ENCODE measurements around the gene RANGAP1.
A peak's percentile ranks its signal among the peaks of the same experiment; 100 is the strongest.

Gene RANGAP1

DNA sequence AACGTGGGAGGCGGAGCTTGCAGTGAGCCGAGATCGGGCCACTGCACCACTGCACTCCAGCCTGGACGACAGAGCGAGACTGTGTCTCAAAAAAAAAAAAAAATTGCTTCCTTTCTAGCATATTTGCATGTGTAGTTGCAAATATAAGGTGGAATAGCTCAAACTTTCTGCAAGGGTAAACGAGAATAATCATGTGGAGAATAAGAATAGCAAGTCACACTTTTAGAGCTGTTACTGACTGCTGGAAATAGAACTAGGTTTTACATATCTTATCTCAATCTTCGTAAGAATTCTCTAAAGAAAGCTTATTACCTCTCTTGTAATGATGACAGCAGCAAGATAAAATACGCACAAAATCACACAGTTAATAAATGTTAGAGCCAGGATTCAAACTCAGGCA is 79.3 kb downstream of the RANGAP1 start:
- Histone ChIP-seq H3K4me3 (ENCODE audit: low read length, poor library complexity, severe bottlenecking) (no peak overlapping the region), H2AFZ (ENCODE audit: low read length) (no peak overlapping the region), H3K9me3 (ENCODE audit: insufficient read depth, low read depth, low read length) (no peaks in the 10 kb centered on the region), H3K9ac (ENCODE audit: low read depth, low read length, poor library complexity, severe bottlenecking) (no peak overlapping the region), H3K4me2 (ENCODE audit: low read depth, low read length, poor library complexity, severe bottlenecking) (peak overlapping the region; percentile 91), H3K27me3 (ENCODE audit: insufficient read depth, low read length, poor library complexity, severe bottlenecking) (no peaks in the 10 kb centered on the region), H3F3A (ENCODE audit: low read depth) (no peaks in the 10 kb centered on the region), H3K36me3 (ENCODE audit: insufficient read depth, low read length) (no peaks in the 10 kb centered on the region), H4K20me1 (ENCODE audit: insufficient read depth, low read length, poor library complexity, severe bottlenecking) (no peaks in the 10 kb centered on the region), H3K79me2 (ENCODE audit: insufficient read depth, low read length) (peaks cover 15% of the 10 kb centered on the region), H3K9me2 (replicated peaks; ENCODE audit: low read depth, low read length) (no peaks in the 10 kb centered on the region), H3K4me1 (ENCODE audit: insufficient read depth, low read length, poor library complexity, severe bottlenecking) (peaks cover 7% of the 10 kb centered on the region)
- TF ChIP-seq EZH2phosphoT487 (IDR thresholded peaks at IDR 0.05; ENCODE audit: borderline replicate concordance), result no peak
- TF ChIP-seq, protein P1, sequence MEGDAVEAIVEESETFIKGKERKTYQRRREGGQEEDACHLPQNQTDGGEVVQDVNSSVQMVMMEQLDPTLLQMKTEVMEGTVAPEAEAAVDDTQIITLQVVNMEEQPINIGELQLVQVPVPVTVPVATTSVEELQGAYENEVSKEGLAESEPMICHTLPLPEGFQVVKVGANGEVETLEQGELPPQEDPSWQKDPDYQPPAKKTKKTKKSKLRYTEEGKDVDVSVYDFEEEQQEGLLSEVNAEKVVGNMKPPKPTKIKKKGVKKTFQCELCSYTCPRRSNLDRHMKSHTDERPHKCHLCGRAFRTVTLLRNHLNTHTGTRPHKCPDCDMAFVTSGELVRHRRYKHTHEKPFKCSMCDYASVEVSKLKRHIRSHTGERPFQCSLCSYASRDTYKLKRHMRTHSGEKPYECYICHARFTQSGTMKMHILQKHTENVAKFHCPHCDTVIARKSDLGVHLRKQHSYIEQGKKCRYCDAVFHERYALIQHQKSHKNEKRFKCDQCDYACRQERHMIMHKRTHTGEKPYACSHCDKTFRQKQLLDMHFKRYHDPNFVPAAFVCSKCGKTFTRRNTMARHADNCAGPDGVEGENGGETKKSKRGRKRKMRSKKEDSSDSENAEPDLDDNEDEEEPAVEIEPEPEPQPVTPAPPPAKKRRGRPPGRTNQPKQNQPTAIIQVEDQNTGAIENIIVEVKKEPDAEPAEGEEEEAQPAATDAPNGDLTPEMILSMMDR (conservative IDR thresholded peaks at IDR 0.05; ENCODE audit: low read length), result no peak

GRCh38 chr22:41204992-41205900 is 80.7 kb downstream of the RANGAP1 start, which contains the start of gene L3MBTL2:
TSS of gene L3MBTL2 (plus strand) at chr22:41205312. CDS start at chr22:41205363, 51 bp downstream.
- H3K4me1 ChIP-seq (ENCODE audit: insufficient read depth, low read length, poor library complexity, severe bottlenecking), result peaks cover 7% of the 10 kb centered on the region
- no peaks in the 10 kb centered on the region for H3K36me3 ChIP-seq (ENCODE audit: insufficient read depth, low read length)
- H3K27me3 ChIP-seq (ENCODE audit: insufficient read depth, low read length, poor library complexity, severe bottlenecking), result no peaks in the 10 kb centered on the region
- H3K9me3 ChIP-seq (ENCODE audit: insufficient read depth, low read depth, low read length), result no peaks in the 10 kb centered on the region
- peak within 1 kb of the TSS; percentile 77 for H3K4me3 ChIP-seq (ENCODE audit: low read length, poor library complexity, severe bottlenecking)
- peaks cover 15% of the 10 kb centered on the region for H3K79me2 ChIP-seq (ENCODE audit: insufficient read depth, low read length)
- TF ChIP-seq EZH2phosphoT487 (IDR thresholded peaks at IDR 0.05; ENCODE audit: borderline replicate concordance), result no peak
- TF ChIP-seq, protein P1 (conservative IDR thresholded peaks at IDR 0.05; ENCODE audit: low read length), result no peak
- H2AFZ ChIP-seq (ENCODE audit: low read length), result peak within 1 kb of the TSS; percentile 74
- no peaks in the 10 kb centered on the region for H3K9me2 ChIP-seq (replicated peaks; ENCODE audit: low read depth, low read length)
- no peaks in the 10 kb centered on the region for H3F3A ChIP-seq (ENCODE audit: low read depth)
- H3K4me2 ChIP-seq (ENCODE audit: low read depth, low read length, poor library complexity, severe bottlenecking), result peak within 1 kb of the TSS; percentile 91
- no peaks in the 10 kb centered on the region for H4K20me1 ChIP-seq (ENCODE audit: insufficient read depth, low read length, poor library complexity, severe bottlenecking)
- peak within 1 kb of the TSS; percentile 80 for H3K9ac ChIP-seq (ENCODE audit: low read depth, low read length, poor library complexity, severe bottlenecking)

GRCh38 chr22:41204066-41204465 is 81.9 kb downstream of the RANGAP1 start:
- TF ChIP-seq, protein P1 (conservative IDR thresholded peaks at IDR 0.05; ENCODE audit: low read length), result no peak
- no peak overlapping the region for H3K9ac ChIP-seq (ENCODE audit: low read depth, low read length, poor library complexity, severe bottlenecking)
- no peaks in the 10 kb centered on the region for H3F3A ChIP-seq (ENCODE audit: low read depth)
- peaks cover 7% of the 10 kb centered on the region for H3K4me1 ChIP-seq (ENCODE audit: insufficient read depth, low read length, poor library complexity, severe bottlenecking)
- H2AFZ ChIP-seq (ENCODE audit: low read length), result no peak overlapping the region
- no peak overlapping the region for H3K4me2 ChIP-seq (ENCODE audit: low read depth, low read length, poor library complexity, severe bottlenecking)
- H3K27me3 ChIP-seq (ENCODE audit: insufficient read depth, low read length, poor library complexity, severe bottlenecking), result no peaks in the 10 kb centered on the region
- no peaks in the 10 kb centered on the region for H4K20me1 ChIP-seq (ENCODE audit: insufficient read depth, low read length, poor library complexity, severe bottlenecking)
- H3K9me3 ChIP-seq (ENCODE audit: insufficient read depth, low read depth, low read length), result no peaks in the 10 kb centered on the region
- H3K9me2 ChIP-seq (replicated peaks; ENCODE audit: low read depth, low read length), result no peaks in the 10 kb centered on the region
- no peaks in the 10 kb centered on the region for H3K36me3 ChIP-seq (ENCODE audit: insufficient read depth, low read length)
- H3K79me2 ChIP-seq (ENCODE audit: insufficient read depth, low read length), result peaks cover 15% of the 10 kb centered on the region
- H3K4me3 ChIP-seq (ENCODE audit: low read length, poor library complexity, severe bottlenecking), result no peak overlapping the region
